SK-N-SH treated with all-trans-retinoic acid at 6 μM for 48 hours (cell line): Measurements from ENCODE around the gene GINS1.

Experiments used
- ATAC-seq: fragments of 200-7000 bp; cut with Tn5 transposase; 3 replicates; pipeline ENCODE4 v1.9.1; 2020; ENCODE audit warnings: mild to moderate bottlenecking, moderate library complexity
- ARNTL ChIP-seq: fragments of 450-650 bp; formaldehyde crosslinking; IDR thresholded peaks from 2 replicates; pipeline ENCODE4 v1.5.0; 2020; ENCODE audit warnings: low read depth, mild to moderate bottlenecking, moderate library complexity, borderline replicate concordance
- CSDC2 ChIP-seq: fragments of 250-450 bp; sonication (Bioruptor Pico); IDR thresholded peaks from 2 replicates; pipeline ENCODE4 v1.5.0; 2020; ENCODE audit warnings: mild to moderate bottlenecking, moderate library complexity
- ESRRG ChIP-seq: fragments of 250-450 bp; sonication (Bioruptor Pico); IDR thresholded peaks from 2 replicates; pipeline ENCODE4 v1.6.1; 2021; ENCODE audit warnings: mild to moderate bottlenecking
- GLIS3 ChIP-seq: fragments of 250-450 bp; sonication (Bioruptor Pico); IDR thresholded peaks from 2 replicates; pipeline ENCODE4 v1.5.0; 2020; ENCODE audit warnings: mild to moderate bottlenecking, moderate library complexity
- ISL1 ChIP-seq: fragments of 250-450 bp; sonication (Bioruptor Pico); IDR thresholded peaks from 2 replicates; pipeline ENCODE4 v2.1.2; 2022; ENCODE audit warnings: mild to moderate bottlenecking, moderate library complexity
- OSR1 ChIP-seq: fragments of 250-450 bp; sonication (Bioruptor Pico); IDR thresholded peaks from 2 replicates; pipeline ENCODE4 v1.8.0; 2022; ENCODE audit warnings: moderate library complexity, mild to moderate bottlenecking, inconsistent platforms
- PPARA ChIP-seq: fragments of 250-450 bp; sonication (Bioruptor Pico); IDR thresholded peaks from 2 replicates; pipeline ENCODE4 v1.5.0; 2020; ENCODE audit warnings: mild to moderate bottlenecking, borderline replicate concordance
- RARB ChIP-seq: fragments of 250-450 bp; sonication (Bioruptor Pico); IDR thresholded peaks from 2 replicates; pipeline ENCODE4 v1.8.0; 2021; ENCODE audit warnings: mild to moderate bottlenecking, moderate library complexity
- SNAI2 ChIP-seq: fragments of 250-450 bp; sonication (Bioruptor Pico); IDR thresholded peaks from 2 replicates; pipeline ENCODE4 v1.5.0; 2020; ENCODE audit warnings: mild to moderate bottlenecking, moderate library complexity
- TCF4 ChIP-seq: fragments of 250-450 bp; sonication (Bioruptor Pico); IDR thresholded peaks from 2 replicates; pipeline ENCODE4 v1.8.0; 2021; ENCODE audit warnings: mild to moderate bottlenecking, moderate library complexity, borderline replicate concordance
- TOX ChIP-seq: fragments of 250-450 bp; sonication (Bioruptor Pico); IDR thresholded peaks from 2 replicates; pipeline ENCODE4 v1.8.0; 2021; ENCODE audit warnings: mild to moderate bottlenecking, moderate library complexity, borderline replicate concordance
- ZC3H10 ChIP-seq: fragments of 250-450 bp; sonication (Bioruptor Pico); IDR thresholded peaks from 2 replicates; pipeline ENCODE4 v1.5.1; 2021; ENCODE audit warnings: mild to moderate bottlenecking, moderate library complexity
- ZFP3 ChIP-seq: fragments of 250-450 bp; sonication (Bioruptor Pico); IDR thresholded peaks from 2 replicates; pipeline ENCODE4 v1.5.0; 2020; ENCODE audit warnings: mild to moderate bottlenecking, moderate library complexity
- ZFP30 ChIP-seq: fragments of 450-650 bp; formaldehyde crosslinking; IDR thresholded peaks from 2 replicates; pipeline ENCODE4 v1.5.0; 2022; ENCODE audit warnings: mild to moderate bottlenecking, moderate library complexity
- ZNF565 ChIP-seq: fragments of 450-650 bp; formaldehyde crosslinking; conservative IDR thresholded peaks from 2 replicates; pipeline ENCODE4 v1.5.0; 2020; ENCODE audit warnings: low read depth, mild to moderate bottlenecking, moderate library complexity
- ZNF70 ChIP-seq: fragments of 450-650 bp; formaldehyde crosslinking; IDR thresholded peaks from 2 replicates; pipeline ENCODE4 v1.5.0; 2020; ENCODE audit warnings: mild to moderate bottlenecking, moderate library complexity
- ZNF8 ChIP-seq: fragments of 450-650 bp; formaldehyde crosslinking; IDR thresholded peaks from 2 replicates; pipeline ENCODE4 v1.5.0; 2020; ENCODE audit warnings: mild to moderate bottlenecking, moderate library complexity
- TF ChIP-seq, protein P1 (sequence below): fragments of 250-450 bp; sonication (Bioruptor Pico); IDR thresholded peaks from 2 replicates; pipeline ENCODE4 v1.5.1; 2020; ENCODE audit warnings: low read depth, mild to moderate bottlenecking, moderate library complexity
- TF ChIP-seq, protein P2 (sequence below): fragments of 250-450 bp; sonication (Bioruptor Pico); IDR thresholded peaks from 2 replicates; pipeline ENCODE4 v1.8.0; 2020; ENCODE audit warnings: mild to moderate bottlenecking, moderate library complexity, borderline replicate concordance
- TF ChIP-seq, protein P3 (sequence below): fragments of 250-450 bp; sonication (Bioruptor Pico); IDR thresholded peaks from 2 replicates; pipeline ENCODE4 v1.8.0; 2021; ENCODE audit warnings: low read depth, mild to moderate bottlenecking, moderate library complexity, borderline replicate concordance
- TF ChIP-seq, protein P4 (sequence below): fragments of 250-450 bp; sonication (Bioruptor Pico); IDR thresholded peaks from 2 replicates; pipeline ENCODE4 v1.5.1; 2021; ENCODE audit warnings: mild to moderate bottlenecking, moderate library complexity

The GINS1 gene

DNA sequence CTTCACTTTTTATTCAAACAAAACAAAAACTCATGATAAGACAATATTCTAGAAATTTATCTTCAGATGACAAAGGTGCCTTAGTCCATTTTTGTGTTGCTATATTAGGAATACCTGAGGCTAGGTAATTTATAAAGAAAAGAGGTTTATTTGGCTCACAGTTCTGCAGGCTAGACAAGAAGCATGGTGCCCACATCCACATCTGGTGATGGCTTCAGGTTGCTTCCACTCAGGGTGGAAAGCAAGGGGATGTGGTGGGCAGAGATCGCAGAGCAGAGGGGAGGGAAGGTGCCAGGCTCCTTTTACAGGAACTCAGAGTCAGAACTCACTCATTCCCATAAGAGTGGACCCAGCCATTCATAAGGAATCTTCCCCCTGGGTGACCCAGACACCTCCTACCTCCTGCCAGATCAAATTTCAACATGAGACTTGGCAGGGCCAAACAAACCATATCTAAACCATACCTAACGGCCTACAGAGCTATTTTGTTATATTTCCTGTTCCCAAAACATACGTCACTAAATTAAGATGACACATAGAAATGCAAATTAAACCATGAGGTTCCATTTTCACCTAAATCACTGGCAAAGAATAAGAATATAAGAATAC lies 43.2 kb upstream of the GINS1 start:
- TF ChIP-seq ISL1 = no peak
- TF ChIP-seq, protein P1, sequence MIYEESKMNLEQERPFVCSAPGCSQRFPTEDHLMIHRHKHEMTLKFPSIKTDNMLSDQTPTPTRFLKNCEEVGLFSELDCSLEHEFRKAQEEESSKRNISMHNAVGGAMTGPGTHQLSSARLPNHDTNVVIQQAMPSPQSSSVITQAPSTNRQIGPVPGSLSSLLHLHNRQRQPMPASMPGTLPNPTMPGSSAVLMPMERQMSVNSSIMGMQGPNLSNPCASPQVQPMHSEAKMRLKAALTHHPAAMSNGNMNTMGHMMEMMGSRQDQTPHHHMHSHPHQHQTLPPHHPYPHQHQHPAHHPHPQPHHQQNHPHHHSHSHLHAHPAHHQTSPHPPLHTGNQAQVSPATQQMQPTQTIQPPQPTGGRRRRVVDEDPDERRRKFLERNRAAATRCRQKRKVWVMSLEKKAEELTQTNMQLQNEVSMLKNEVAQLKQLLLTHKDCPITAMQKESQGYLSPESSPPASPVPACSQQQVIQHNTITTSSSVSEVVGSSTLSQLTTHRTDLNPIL (CRISPR knock-in tag) = no peak
- no peak for TF ChIP-seq ZNF8 (CRISPR knock-in tag)
- TF ChIP-seq RARB (CRISPR knock-in tag) = no peak
- no peak for TF ChIP-seq GLIS3
- TF ChIP-seq ZC3H10 (CRISPR knock-in tag) = no peak
- TF ChIP-seq, protein P2, sequence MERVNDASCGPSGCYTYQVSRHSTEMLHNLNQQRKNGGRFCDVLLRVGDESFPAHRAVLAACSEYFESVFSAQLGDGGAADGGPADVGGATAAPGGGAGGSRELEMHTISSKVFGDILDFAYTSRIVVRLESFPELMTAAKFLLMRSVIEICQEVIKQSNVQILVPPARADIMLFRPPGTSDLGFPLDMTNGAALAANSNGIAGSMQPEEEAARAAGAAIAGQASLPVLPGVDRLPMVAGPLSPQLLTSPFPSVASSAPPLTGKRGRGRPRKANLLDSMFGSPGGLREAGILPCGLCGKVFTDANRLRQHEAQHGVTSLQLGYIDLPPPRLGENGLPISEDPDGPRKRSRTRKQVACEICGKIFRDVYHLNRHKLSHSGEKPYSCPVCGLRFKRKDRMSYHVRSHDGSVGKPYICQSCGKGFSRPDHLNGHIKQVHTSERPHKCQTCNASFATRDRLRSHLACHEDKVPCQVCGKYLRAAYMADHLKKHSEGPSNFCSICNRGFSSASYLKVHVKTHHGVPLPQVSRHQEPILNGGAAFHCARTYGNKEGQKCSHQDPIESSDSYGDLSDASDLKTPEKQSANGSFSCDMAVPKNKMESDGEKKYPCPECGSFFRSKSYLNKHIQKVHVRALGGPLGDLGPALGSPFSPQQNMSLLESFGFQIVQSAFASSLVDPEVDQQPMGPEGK (CRISPR knock-in tag) = no peak
- no peak for TF ChIP-seq SNAI2 (CRISPR knock-in tag)
- no peak for TF ChIP-seq ESRRG (CRISPR knock-in tag)
- no peak for TF ChIP-seq ZFP3
- TF ChIP-seq CSDC2 (CRISPR knock-in tag) = no peak
- TF ChIP-seq ZNF565 = no peak
- TF ChIP-seq TCF4 (CRISPR knock-in tag) = no peak
- TF ChIP-seq PPARA (CRISPR knock-in tag) = no peak
- TF ChIP-seq, protein P3, sequence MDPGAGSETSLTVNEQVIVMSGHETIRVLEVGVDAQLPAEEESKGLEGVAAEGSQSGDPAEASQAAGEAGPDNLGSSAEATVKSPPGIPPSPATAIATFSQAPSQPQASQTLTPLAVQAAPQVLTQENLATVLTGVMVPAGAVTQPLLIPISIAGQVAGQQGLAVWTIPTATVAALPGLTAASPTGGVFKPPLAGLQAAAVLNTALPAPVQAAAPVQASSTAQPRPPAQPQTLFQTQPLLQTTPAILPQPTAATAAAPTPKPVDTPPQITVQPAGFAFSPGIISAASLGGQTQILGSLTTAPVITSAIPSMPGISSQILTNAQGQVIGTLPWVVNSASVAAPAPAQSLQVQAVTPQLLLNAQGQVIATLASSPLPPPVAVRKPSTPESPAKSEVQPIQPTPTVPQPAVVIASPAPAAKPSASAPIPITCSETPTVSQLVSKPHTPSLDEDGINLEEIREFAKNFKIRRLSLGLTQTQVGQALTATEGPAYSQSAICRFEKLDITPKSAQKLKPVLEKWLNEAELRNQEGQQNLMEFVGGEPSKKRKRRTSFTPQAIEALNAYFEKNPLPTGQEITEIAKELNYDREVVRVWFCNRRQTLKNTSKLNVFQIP (CRISPR knock-in tag) = no peak
- TF ChIP-seq, protein P4, sequence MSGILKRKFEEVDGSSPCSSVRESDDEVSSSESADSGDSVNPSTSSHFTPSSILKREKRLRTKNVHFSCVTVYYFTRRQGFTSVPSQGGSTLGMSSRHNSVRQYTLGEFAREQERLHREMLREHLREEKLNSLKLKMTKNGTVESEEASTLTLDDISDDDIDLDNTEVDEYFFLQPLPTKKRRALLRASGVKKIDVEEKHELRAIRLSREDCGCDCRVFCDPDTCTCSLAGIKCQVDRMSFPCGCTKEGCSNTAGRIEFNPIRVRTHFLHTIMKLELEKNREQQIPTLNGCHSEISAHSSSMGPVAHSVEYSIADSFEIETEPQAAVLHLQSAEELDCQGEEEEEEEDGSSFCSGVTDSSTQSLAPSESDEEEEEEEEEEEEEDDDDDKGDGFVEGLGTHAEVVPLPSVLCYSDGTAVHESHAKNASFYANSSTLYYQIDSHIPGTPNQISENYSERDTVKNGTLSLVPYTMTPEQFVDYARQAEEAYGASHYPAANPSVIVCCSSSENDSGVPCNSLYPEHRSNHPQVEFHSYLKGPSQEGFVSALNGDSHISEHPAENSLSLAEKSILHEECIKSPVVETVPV (CRISPR knock-in tag) = no peak
- ATAC-seq = no peak

DNA sequence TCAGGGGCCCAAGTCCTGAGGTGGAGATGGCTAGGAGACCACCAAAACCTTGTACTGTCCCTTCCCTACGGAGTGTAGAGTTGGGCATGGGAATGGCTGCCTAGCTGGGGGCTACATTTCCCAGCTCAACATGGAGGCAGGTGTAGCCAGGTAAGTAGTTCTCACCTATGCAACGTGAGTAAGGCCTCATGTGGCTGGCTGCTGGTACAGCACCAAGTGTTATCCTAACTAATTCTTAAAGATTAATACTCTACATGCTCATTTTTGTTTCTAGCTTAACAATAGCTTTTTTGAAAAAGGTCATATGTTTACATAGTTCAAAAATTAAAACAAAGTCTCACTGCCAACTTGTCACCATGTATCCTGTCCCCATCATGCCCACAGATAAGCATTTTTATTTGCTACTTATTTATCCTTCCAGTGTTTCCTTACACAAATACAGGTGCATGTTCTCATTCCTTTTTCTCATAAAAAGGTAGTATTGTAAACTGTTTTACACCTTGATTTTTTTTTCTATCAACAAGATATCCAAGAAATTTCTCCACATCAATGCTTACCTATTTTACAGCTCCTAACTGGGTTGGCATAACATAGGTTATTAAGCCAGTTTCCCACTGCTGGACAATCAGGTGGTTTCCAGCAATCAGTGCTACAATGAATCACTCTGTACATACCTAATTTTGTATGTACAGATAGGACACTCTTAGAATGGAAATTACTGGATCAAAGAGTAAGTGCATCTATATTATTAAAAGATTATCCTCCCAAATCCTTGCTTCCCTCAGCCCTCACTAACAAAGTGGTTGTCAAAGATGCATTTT lies 42.4 kb upstream of the GINS1 start:
- no peak for ATAC-seq
- no peak for TF ChIP-seq ISL1
- no peak for TF ChIP-seq ARNTL
- TF ChIP-seq OSR1 (CRISPR knock-in tag) = no peak
- TF ChIP-seq, all 23 proteins: peak for 0

DNA sequence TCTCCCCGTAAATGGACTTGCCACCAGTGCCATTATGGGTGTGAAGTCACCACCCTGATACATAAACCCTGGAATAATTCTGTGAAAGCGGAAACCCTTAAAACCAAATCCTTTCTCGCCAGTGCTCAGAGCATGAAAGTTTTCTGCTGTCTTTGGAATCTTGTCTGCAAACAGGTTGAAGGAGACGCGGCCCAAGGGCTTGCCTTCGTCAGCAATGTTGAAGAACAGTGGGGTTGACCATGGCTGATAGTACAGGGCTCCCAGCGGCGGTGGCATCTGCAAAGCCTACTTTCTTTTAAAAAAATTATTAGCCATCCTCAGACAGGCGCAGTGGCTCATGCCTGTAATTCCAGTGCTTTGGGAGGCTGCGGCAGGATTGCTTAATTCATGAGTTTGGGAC lies 38.9 kb upstream of the GINS1 start:
- no peak for TF ChIP-seq ZNF70 (CRISPR knock-in tag)
- no peak for TF ChIP-seq ISL1
- no peak for TF ChIP-seq ZFP30 (CRISPR knock-in tag)
- no peak for TF ChIP-seq OSR1 (CRISPR knock-in tag)
- no peak for ATAC-seq

DNA sequence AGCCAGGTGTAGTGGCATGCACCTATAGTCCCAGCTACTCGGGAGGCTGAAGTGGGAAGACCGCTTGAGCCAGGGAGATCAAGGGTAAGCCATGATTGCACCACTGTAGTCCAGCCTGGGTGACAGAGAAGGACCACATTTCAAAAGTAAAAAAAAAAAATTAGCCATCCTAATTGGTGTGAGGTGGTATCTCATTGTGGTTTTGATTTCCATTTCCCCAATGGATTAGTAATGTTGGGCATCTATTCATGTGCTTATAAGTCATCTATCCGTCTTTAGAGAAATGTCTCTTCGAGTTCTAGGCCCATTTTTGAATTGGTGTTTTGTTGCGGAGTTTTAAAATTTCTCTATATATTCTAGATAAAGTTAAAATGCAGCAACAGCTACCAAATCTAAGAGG lies 38.5 kb upstream of the GINS1 start:
- TF ChIP-seq ZNF565 (no peak), RARB (CRISPR knock-in tag) (no peak), SNAI2 (CRISPR knock-in tag) (no peak), ZNF8 (CRISPR knock-in tag) (no peak), TOX (CRISPR knock-in tag) (no peak), ZFP30 (CRISPR knock-in tag) (no peak), GLIS3 (no peak), ISL1 (no peak)
- TF ChIP-seq, protein P3 (CRISPR knock-in tag) = no peak
- no peak for ATAC-seq
